Left kidney (tissue), 2 donors: ENCODE data around the gene SIX3. TPM values are rescaled to one million over a fixed set of nuclear protein-coding genes. Genes with fewer than 3 reads are reported as not detected.

Experiments
- DNase-seq: peaks from one replicate; pipeline ENCODE4 v3.0.0-alpha.2; 2013
- polyA plus RNA-seq: library from polyadenylated mRNA; unstranded; fragments of 120-200 nt; gene quantifications from one replicate; pipeline ENCODE4 v1.2.1, GENCODE V29; 2013; ENCODE audit not compliant: insufficient read length

The SIX3 gene
- polyA plus RNA-seq, 1 donor, result not detected

DNA sequence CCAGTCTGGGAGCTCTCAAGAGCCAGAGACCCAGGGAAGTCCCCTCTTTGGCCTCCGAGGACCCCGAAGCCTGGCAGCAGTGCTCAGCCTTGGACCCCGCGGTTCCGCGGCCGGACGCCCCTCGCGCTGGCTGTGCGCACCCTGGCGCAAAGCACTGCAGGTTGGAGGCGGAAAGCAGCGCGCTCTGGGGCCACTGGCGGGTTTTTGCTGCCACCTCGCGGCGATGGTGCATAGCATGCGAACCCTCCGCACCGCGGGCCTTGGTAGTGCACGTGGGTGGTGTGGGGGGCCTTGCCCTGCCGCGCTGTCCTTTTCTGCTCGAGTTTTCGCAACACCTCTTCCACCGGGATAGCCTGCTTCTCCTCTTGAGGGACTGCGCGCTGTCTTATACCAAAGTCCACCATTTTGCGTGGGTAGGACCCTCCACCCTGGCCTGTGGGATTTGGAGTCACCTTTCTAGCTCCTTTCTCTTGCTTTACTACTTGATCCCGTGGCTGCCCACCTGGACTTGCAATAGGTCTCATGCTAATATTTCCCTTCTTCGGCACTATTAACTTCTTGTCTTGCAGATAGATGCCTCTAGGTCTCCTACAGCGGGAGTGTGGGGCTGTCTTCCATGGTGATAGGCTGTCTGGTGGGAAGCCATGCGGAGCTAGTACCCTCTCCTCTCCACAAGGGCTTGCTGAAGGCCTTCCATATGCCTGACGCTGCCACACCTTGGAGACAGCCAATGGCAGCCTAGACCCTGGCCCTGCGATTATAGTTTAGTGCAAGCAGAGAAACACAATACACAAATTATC lies 14.3 kb downstream of the SIX3 start:
- no peak for DNase-seq

DNA sequence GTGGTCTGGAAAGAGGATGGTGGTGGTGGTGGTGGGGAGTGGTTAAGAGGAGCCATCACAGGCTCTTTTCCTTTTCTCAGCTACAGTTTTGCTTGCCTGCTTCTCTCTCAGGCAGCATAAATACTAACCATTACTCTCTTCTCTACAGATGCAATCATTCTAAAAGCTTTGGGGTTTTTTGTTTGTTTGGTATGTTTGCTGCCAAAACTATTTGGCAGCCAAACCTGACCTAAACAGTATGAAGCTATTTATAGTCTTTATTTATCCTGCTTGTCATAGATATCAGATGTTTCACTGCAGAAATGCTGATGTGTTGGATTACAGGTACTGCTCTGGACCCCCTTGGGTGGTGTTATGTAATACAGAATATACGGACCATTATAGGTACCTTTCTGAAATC lies 15.3 kb downstream of the SIX3 start:
- no peak for DNase-seq

DNA sequence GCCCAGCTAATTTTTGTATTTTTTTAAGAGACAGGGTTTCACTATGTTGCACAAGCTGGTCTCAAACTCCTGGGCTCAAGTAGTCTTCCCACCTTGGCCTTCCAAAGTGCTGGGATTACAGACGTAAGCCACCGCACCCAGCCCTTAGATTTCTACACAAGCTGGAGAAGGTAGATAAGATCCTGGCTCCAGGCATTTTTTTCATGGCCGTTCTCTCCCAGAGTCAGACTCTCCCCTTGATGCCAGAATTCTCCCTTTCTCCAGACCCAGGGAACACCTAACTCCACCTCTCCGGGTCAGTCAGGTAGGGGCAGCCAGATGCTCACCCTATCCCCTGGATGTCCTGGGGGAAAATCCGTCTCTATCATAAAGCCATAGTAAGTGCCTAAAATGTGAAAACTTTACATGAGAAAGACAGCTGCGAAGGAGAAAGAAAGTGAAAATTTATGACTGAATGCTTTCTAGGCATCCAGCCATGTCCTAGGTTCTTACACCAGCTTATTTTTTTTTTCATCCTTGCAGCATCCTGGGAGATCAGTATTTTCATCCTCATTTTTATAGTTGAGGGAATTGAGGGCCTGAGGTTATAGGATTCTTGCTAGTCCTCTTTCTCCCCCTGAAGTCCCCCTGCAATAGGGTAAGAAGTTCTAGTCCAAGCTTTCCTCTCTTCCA lies 16.3 kb downstream of the SIX3 start:
- DNase-seq, result no peak

DNA sequence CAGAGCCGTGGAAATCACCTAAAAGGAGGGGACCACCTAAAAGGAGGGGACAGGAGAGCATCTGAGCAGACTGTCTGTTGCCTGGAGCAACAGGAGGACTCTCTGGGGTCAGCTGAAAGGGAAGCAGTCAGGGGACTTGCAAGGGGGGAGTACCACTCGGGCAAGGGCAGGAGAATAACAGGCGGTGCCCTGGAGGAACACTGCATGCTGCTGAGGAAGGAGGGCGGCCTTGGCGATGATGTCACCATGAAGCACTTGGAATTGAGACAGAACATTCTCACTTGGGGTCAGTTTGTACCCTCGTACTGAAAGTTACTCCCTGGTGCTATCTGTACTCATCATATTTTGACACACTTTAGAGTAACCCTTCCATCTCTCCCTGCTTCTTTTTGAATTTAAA lies 18.4 kb downstream of the SIX3 start:
- DNase-seq, result no peak

DNA sequence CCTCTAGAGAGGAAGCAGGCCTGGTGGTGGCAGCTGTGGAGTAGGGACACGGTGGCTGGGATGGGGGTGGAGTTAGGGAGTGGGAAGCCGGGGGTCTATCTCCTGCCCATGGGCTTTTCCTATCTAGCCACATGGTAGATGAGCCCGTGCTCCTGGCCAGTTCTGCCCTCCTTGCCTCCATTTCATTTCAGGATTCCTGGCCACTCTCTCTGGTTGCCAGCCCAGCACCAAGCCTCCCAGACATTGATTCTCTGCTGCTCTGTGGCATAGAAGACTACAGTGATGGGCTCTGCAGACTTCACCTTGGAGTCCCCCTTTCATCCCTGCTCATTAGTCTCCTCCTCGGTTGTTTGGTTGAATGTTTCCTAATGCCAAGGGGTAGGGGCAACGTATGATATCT lies 19.4 kb downstream of the SIX3 start:
- no peak for DNase-seq

DNA sequence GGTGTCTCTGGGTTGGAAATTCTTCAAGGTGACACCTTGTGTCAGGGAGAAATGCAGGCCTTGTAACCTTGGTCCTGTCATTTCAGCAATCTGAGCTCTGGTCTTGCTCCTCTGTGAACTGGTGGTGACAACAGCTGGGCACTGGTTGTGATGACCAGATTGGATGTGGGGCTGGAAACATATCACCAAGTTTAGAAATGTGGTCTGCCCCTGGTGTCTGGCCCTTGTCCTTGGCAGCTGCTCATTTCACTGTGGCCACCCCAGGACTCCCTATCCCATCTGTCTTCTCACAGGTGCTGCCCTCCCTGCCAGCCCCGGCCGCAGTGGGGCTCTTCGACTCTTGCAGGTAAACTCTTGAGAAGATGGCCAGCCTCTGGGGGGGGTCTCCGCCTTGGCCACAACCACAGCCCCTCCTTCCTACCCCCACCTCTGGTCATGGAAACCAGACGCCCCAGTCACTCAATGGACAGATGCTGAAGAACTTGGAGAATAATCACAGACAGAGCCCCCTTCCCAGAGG lies 20.7 kb downstream of the SIX3 start:
- DNase-seq, result no peak

DNA sequence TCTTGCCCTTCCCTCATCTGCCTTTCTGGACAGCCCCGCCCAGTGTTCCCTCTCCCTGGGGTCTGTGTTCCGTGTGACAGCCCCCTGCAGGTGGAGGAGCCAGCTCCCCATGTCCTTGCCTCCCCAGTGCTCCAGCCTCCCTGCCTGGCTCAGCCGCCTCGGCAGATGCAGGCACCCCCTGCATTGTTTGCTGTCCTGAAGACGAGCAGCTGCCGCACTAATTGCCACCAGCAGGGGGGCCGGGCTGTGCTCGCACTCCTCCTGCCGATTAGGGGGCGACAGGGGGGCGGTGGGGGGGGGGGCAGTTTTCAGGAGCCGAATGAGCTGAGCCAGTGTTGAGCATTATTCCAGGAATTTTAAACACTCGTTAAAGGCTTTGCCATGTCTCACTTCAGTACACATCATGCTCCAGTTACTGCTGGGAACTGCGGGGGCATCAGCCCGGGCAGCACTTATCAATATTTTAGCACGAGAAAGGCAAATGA lies 23.3 kb downstream of the SIX3 start:
- DNase-seq, result no peak

DNA sequence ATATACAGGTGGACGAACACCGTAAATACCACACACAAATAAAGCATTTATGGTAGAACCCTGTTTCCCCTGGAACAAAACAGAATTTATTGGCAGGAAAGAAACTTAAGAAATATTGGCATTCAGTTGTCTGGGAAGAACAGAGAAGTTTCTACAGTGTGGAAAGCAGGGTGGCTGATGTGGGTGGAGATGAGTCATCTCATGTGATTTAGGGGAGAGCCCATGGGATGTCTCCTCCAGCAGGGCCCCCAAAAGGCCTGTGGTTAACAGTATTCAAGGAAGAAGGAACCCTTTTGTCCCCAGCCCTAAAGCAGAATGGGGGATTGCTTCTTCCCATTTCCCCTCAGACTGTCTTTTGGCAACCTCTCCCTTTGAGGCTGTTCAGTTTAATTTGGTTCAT lies 24.2 kb downstream of the SIX3 start:
- no peak for DNase-seq

DNA sequence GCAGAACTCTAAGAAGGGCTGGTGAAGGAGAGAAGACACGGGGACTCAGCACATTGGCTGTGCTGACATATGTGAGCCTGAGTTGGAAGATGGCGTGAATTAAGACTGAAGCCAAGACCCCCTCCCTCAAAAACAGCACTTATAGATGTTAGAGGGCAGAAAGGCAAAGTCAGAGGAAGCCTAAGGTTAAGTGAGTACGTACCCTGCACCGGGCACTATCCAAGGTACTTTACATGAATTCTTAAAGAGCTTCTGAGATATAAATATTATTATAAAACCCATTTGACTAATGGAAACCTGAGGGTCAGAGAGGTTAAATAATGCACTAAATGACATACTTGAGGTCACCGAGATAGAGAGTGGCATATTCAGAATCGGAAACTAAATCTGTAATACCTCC lies 25.6 kb downstream of the SIX3 start:
- DNase-seq, result no peak

DNA sequence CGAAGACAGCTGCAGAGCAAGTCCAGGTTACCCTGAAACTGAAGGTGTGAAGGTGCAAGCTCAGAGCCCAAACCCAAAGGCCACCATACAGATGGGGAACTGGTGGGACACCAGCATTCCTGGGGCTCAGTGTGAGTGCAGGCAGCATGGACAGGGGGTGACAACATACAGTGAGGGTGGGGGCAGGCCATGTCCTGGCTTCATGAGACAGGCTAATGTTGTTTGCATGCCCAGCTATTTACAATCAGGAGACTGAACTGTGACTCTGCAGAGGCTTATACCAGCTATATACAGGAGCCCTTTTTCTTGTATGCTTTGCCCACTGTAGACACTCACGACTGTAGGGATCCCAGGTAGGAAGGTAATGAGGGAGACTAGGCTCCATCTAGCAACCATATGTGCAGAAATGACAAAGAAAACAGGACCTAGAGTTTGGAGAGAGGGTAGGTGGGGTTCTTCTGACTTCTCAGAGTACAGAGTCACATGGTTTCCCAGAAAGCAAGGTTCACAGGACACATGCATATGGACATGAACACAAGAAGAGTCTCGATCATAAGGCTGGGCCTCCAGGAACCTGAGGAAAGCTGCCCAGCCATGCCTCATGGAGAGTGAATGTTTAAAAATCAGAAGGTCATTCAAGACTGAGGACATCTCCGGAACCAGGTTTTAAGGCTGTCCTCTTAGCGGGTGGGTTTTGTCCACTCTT lies 26.4 kb downstream of the SIX3 start:
- no peak for DNase-seq

DNA sequence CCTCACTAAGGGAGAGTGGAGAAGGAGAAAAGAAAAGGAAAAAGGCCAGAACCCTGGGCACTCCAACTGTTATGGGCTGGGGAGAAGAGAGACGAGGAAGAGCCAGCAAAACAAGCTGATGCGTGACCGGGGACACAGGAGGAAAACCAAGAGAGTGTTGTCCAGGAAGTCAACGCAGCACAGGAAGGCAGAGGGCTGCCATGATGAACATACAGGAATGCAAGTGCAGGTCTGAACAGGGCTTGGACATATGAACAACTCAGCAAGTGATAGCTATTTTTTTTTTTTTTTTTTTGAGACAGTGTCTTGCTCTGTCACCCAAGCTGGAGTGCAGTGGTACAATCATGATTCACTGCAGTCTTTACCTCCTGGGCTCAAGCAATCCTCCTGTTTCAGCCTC lies 28.4 kb downstream of the SIX3 start:
- DNase-seq, result no peak

DNA sequence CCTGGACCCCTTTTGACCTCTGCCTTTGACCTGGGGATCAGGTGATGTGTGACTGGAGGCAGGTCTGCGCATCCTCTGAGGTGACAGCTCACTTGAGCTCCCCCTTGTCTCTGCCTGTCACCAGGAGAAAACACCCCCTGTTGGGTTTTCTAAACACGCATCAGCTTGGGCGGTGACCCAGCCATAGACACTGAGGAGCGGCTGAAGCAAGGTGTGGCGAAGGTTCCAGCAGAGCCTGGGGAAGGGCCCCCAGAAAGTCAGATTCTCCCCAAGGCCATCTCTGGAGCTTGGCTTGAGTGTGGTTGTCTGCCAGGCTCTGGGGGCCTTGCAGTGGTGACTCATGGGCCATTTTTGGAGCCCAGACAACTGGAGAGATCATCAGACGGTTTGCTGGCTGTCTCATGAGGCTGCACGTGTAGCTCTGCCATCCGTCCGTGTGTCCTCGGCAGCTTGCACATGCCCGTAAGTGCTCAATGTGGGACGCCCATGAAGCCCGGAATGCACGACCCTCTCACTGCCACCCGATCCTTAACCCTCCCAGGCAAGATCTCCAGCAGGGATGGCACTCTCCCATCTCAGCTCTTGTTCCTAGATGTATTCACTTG lies 29.4 kb downstream of the SIX3 start:
- DNase-seq, result no peak

DNA sequence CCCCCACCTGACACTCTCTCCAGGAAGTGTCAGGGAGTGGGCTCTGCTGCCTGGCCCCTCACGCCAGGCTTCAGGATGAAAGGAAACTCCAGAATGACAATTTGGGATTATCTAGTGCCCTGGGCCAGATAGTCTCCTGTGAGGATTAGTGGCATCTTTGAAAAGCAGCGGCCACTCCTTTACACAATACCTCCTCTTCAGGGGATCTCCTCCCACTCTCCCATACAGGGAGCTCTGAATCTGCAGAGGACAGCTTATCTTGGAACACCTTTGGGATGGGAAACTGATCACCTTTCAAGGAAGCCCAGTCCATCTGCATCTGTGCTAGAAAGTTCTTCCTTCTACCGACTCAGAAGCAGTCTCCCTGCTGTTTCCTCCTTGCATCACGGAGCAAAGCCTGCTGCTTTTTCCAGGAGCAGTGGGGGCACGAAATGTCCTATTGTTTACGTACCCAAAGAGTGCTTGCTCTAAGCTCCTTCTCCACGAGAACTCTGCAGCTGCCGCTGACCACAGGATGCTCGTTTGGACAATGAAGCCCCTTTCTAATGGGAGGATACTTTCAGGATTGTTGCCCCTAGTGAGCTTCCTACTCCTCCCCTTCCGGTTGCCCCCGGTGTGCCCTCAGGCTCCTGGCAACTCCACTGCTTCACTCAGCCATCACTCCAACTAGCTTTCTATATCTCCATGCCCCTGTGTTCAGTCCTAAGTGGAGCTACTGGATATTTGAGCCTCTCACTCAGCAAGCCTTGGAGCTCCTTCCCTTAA lies 31.5 kb downstream of the SIX3 start:
- no peak for DNase-seq

DNA sequence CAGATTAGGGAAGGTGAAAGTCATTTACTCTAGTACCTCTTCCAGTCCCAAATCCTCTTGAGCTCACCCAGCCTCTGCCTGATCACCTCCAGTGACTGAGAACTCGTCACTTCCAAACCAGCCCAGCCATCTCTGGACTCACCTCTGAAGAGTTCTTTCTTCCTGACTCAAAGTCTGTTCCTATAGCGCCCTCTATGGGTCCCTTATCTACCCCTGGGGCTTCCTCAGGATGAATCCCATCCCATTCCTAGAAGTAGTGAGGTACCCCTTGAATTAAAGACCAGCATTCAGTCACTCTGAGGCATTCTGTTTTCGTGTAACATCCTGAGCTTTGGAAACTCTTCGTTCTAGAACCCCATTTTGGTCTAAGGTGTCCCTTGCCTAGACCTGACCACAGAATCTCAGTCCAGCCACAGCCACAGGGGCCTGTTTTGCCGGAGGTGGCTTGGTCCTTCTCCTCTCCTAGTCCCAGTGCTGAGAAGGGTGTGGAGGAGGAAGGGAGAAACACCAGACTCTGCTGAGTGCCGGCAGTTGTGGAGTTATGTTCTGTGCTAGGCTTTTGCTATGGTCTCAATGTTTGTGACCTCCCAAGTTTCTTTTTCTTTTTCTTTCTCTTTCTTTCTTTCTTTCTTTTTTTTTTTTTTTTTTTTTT lies 32.7 kb downstream of the SIX3 start:
- DNase-seq, result no peak

DNA sequence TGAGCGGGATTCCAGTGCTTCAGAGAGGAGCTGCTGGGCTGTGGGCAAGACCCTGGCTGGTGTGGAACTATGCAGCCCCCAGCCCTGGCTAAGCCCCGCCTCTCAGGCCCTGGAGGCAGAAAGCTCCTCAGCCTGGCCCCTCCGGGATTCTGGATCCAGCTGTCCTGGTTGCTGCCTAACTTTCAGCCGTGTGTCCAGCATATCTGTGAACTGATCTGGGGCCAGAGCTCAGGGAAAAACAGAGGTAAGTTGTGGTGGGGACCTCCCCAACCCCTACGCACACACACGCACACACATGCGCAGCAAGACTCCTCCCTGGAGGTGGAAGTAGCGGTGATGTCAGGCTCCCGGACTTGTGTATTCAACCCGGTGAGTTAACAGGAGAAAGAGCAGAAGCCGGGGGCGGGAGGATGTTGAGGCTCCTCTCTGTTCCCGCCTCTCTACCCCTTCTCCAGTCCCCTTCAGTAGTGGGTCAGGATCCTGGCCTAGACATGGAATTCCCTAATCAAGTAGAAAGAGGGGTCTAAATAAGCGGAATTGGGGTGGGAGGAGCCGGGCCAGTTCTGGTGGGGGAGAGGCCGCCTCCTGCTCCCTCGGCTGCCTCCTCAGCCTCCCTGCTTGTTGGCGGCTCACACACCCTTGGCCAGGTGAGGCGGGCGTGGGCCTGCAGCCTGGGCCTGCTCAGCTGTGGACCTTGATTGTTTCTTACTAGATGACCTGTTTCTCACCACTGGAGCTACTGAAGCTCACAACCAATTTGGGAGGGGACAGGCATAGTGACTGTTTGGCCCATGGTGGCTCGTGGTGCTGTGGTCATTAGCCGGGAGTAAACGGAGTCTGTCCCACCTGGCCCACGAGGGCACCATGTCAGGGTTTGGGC lies 34.3 kb downstream of the SIX3 start:
- no peak for DNase-seq

DNA sequence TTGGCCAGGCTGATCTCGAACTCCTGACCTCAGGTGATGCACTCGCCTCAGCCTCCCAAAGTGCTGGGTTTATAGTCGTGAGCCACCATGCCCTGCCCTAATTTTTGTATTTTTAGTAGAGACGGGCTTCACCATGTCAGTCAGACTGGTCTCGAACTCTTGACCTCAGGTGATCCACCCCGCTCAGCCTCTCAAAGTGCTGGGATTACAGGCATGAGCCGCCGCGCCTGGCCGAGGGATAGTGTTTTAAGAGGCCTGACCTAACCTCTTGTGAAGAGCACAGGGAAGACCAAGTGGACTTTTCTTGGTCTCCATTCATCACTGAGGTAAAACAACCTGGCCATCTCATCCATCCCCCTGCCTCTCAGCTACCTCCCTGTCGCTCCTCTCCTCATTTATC lies 38.1 kb downstream of the SIX3 start:
- no peak for DNase-seq

DNA sequence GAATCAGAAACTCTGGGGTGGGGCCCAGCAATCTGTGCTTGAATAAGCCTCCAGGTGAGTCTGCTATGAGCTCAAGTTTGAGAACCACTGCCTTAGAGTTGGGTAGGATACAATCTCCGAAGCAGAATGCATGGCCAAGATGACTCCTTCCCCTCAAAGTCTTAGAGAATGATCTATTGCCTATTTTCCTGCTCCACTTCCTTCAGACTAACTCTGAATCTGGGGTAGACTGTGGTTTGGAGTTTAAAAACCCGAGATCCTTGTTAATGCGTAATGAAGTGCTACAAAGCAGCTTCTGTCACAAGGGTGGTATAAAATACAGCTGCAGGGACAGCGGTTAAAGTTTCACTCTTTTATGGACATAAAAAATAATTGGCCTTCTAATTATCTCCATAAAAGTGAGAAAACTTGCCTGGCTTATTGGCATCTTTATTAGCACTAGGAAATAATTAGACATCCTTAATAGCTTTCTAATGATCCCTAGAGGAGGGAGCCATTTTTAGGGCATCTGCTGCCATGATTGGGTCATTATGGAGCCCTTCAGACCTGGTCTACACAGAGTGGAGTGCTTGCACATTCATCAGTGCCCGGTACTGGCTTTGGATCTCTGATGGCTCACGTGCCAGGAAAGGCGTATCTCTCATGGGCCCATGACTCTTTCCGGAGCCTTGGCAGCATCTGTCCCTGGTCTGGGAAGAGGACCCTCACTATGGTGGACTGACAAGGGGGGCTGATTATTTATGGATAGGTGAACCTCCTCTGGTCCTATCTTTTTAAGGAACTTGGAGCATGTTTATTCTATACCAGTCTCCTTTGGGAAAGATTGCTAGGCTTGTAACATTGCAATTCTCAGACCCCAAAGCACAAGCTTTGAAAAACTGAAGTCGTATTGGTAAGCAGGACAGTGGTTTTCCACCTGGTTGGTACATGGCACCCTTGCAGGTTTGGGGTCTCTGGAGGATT lies 39.5 kb downstream of the SIX3 start:
- DNase-seq, result no peak

DNA sequence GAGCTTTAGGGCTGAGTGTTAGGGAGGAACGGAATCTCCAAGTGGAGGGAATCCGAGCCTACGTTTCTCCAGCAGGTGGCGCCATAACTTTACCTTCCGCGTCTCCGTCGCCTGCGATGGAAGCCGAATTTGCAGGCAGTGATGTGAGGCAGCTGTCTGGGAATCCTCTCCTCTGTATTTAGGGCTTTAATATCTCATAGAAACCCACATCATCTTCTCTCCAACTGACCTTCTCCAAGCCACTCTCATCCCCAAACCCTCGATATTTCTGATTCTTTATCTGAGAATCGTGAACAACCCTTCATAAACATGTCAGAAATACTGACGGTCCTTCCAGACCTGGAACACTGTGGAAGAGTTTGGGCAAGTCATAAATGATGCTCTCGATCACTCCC lies 40.2 kb downstream of the SIX3 start:
- DNase-seq, result peak; percentile 81
